ENCODE data around the gene ITGB2.

ITGB2 gene

GRCh38 chr21:44845418-44846223 lies 75.1 kb downstream of the ITGB2 start:
- H3K4me3 ChIP-seq (ENCODE audit: low read depth, low read length): no peak overlapping the region
- DNase-seq (ENCODE audit: low read depth): no peak
- peak; percentile 34 for TF ChIP-seq CTCF (IDR thresholded peaks at IDR 0.05; ENCODE audit: control insufficient read depth, extremely low read depth, insufficient read depth)

- H3K4me3 ChIP-seq (ENCODE audit: low read depth, low read length): no peak overlapping the region
- TF ChIP-seq CTCF (IDR thresholded peaks at IDR 0.05; ENCODE audit: control insufficient read depth, extremely low read depth, insufficient read depth): no peak
Observed at GRCh38 chr21:44844256-44844655, 76.4 kb downstream of the ITGB2 start.

GRCh38 chr21:44842721-44843445 lies 77.8 kb downstream of the ITGB2 start:
- DNase-seq (ENCODE audit: low read depth): no peak
- no peak overlapping the region for H3K4me3 ChIP-seq (ENCODE audit: low read depth, low read length)
- TF ChIP-seq CTCF (IDR thresholded peaks at IDR 0.05; ENCODE audit: control insufficient read depth, extremely low read depth, insufficient read depth): no peak

More at GRCh38 chr21:44844256-44844655, 76.4 kb downstream of the ITGB2 start:
- DNase-seq (ENCODE audit: low read depth): no peak

- no peak for DNase-seq (ENCODE audit: low read depth)
- no peak overlapping the region for H3K4me3 ChIP-seq (ENCODE audit: low read depth, low read length)
- no peak for TF ChIP-seq CTCF (IDR thresholded peaks at IDR 0.05; ENCODE audit: control insufficient read depth, extremely low read depth, insufficient read depth)
Observed at GRCh38 chr21:44842087-44842486, 78.6 kb downstream of the ITGB2 start.

- no peak overlapping the region for H3K4me3 ChIP-seq (ENCODE audit: low read depth, low read length)
- TF ChIP-seq CTCF (IDR thresholded peaks at IDR 0.05; ENCODE audit: control insufficient read depth, extremely low read depth, insufficient read depth): no peak
- DNase-seq (ENCODE audit: low read depth): no peak
Observed at GRCh38 chr21:44840771-44841170, 79.9 kb downstream of the ITGB2 start.

- no peak overlapping the region for H3K4me3 ChIP-seq (ENCODE audit: low read depth, low read length)
- TF ChIP-seq CTCF (IDR thresholded peaks at IDR 0.05; ENCODE audit: control insufficient read depth, extremely low read depth, insufficient read depth): no peak
- DNase-seq (ENCODE audit: low read depth): no peak
Observed at GRCh38 chr21:44838951-44839350, 81.7 kb downstream of the ITGB2 start.
